Measurements from ENCODE around the gene TMEM170B. TPM values are rescaled to one million over a fixed set of nuclear protein-coding genes. Genes with fewer than 3 reads are reported as not detected.

Gene TMEM170B, protein sequence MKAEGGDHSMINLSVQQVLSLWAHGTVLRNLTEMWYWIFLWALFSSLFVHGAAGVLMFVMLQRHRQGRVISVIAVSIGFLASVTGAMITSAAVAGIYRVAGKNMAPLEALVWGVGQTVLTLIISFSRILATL
- total RNA-seq (2021) (3.5 to 5.4 TPM (median 5.2 TPM) in 3 replicates), Bru-seq, nascent RNA (percentile 70 among the genes with signal in this experiment)
- long read RNA-seq, experiment 1, full-length matches to known transcripts = 32 of 48 reads
- long read RNA-seq, experiment 1, partial matches to known transcripts = 0 of 48 reads
- long read RNA-seq, experiment 1, other reads (novel, unspliced or antisense) = 16 of 48 reads
- long read RNA-seq, experiment 2, full-length matches to known transcripts = 8 of 18 reads
- long read RNA-seq, experiment 2, partial matches to known transcripts = 0 of 18 reads
- long read RNA-seq, experiment 2, other reads (novel, unspliced or antisense) = 10 of 18 reads
- long read RNA-seq, experiment 3 = 0 reads

DNA sequence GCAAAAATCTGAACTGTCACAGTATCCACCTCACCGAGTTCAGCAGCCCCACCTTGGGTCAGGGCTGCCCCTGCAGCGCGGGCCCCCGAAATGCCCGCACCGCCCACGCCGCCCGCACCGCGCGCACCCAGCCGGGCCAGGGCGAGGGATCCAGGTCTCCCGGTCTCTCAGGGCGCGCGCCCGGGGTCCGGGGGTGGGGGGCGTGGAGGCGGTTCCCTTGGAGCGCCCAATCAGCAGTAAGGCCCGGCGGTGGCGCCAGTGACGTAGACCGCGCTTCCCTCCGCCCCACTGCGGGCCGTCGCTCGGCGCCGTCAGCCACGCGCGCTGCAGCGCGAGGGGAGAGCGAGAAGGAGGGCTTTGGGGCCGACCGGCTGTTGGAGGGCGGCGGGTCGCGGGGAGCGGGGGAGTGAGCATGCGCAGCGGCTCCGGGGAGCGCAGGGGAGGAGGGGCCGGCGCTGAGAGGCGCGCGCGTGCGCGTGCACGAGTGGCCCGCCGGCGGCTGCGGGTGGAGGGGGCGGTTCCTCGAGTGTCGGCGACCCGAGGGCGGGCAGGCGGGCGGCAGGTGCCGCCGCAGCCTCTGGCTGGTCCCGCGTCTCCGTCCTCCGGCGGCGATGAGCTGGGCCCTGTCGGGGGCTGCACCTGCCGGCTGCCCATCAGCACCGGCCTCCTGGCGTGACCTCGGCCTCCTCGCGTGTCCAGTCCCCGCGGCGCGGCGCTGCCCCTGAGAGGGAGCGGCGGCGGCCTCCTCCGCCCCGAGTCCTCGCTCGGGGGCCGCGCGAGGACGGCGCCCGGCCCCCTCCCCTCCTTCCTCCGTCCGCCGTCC is at the start of gene TMEM170B:
Gene TMEM170B, plus strand, starts transcription at position 521 of the 823 bp plus-strand sequence. CDS start 529 bp downstream, outside the sequence.
- ChIA-PET POLR2A (interaction anchor here (0.7 kb wide), 1 partner anchor 390 kb away, joined by 3 read pairs; no protein-coding TSS in a partner anchor), CTCF (interaction anchor here (0.6 to 1.0 kb wide), 2 partner anchors 41 to 583 kb away, joined by 3 to 4 read pairs; no protein-coding TSS in a partner anchor)
- peaks cover 18% of the 10 kb centered on the region for H3K4me1 Mint-ChIP-seq
- no peak for TF ChIP-seq IRF2 (CRISPR knock-in tag; IDR thresholded peaks at IDR 0.05; ENCODE audit: borderline replicate concordance, low read depth)
- TF ChIP-seq, protein P1, sequence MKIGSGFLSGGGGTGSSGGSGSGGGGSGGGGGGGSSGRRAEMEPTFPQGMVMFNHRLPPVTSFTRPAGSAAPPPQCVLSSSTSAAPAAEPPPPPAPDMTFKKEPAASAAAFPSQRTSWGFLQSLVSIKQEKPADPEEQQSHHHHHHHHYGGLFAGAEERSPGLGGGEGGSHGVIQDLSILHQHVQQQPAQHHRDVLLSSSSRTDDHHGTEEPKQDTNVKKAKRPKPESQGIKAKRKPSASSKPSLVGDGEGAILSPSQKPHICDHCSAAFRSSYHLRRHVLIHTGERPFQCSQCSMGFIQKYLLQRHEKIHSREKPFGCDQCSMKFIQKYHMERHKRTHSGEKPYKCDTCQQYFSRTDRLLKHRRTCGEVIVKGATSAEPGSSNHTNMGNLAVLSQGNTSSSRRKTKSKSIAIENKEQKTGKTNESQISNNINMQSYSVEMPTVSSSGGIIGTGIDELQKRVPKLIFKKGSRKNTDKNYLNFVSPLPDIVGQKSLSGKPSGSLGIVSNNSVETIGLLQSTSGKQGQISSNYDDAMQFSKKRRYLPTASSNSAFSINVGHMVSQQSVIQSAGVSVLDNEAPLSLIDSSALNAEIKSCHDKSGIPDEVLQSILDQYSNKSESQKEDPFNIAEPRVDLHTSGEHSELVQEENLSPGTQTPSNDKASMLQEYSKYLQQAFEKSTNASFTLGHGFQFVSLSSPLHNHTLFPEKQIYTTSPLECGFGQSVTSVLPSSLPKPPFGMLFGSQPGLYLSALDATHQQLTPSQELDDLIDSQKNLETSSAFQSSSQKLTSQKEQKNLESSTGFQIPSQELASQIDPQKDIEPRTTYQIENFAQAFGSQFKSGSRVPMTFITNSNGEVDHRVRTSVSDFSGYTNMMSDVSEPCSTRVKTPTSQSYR (CRISPR knock-in tag; IDR thresholded peaks at IDR 0.05) = 0 out of 2 replicates have a peak, but pooled peaks have one; percentile 34
- TF ChIP-seq, protein P2, sequence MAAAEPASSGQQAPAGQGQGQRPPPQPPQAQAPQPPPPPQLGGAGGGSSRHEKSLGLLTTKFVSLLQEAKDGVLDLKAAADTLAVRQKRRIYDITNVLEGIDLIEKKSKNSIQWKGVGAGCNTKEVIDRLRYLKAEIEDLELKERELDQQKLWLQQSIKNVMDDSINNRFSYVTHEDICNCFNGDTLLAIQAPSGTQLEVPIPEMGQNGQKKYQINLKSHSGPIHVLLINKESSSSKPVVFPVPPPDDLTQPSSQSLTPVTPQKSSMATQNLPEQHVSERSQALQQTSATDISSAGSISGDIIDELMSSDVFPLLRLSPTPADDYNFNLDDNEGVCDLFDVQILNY (CRISPR knock-in tag; IDR thresholded peaks at IDR 0.05) = peak; percentile 82
- TF ChIP-seq, protein P3, sequence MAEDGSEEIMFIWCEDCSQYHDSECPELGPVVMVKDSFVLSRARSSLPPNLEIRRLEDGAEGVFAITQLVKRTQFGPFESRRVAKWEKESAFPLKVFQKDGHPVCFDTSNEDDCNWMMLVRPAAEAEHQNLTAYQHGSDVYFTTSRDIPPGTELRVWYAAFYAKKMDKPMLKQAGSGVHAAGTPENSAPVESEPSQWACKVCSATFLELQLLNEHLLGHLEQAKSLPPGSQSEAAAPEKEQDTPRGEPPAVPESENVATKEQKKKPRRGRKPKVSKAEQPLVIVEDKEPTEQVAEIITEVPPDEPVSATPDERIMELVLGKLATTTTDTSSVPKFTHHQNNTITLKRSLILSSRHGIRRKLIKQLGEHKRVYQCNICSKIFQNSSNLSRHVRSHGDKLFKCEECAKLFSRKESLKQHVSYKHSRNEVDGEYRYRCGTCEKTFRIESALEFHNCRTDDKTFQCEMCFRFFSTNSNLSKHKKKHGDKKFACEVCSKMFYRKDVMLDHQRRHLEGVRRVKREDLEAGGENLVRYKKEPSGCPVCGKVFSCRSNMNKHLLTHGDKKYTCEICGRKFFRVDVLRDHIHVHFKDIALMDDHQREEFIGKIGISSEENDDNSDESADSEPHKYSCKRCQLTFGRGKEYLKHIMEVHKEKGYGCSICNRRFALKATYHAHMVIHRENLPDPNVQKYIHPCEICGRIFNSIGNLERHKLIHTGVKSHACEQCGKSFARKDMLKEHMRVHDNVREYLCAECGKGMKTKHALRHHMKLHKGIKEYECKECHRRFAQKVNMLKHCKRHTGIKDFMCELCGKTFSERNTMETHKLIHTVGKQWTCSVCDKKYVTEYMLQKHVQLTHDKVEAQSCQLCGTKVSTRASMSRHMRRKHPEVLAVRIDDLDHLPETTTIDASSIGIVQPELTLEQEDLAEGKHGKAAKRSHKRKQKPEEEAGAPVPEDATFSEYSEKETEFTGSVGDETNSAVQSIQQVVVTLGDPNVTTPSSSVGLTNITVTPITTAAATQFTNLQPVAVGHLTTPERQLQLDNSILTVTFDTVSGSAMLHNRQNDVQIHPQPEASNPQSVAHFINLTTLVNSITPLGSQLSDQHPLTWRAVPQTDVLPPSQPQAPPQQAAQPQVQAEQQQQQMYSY (CRISPR knock-in tag; IDR thresholded peaks at IDR 0.05) = no peak
- TF ChIP-seq ETV6 (CRISPR knock-in tag; IDR thresholded peaks at IDR 0.05) = no peak
- TF ChIP-seq, protein P4, sequence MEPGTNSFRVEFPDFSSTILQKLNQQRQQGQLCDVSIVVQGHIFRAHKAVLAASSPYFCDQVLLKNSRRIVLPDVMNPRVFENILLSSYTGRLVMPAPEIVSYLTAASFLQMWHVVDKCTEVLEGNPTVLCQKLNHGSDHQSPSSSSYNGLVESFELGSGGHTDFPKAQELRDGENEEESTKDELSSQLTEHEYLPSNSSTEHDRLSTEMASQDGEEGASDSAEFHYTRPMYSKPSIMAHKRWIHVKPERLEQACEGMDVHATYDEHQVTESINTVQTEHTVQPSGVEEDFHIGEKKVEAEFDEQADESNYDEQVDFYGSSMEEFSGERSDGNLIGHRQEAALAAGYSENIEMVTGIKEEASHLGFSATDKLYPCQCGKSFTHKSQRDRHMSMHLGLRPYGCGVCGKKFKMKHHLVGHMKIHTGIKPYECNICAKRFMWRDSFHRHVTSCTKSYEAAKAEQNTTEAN (CRISPR knock-in tag; IDR thresholded peaks at IDR 0.05) = no peak; the same call in 1 of the 2 replicates
- TF ChIP-seq, protein P5, sequence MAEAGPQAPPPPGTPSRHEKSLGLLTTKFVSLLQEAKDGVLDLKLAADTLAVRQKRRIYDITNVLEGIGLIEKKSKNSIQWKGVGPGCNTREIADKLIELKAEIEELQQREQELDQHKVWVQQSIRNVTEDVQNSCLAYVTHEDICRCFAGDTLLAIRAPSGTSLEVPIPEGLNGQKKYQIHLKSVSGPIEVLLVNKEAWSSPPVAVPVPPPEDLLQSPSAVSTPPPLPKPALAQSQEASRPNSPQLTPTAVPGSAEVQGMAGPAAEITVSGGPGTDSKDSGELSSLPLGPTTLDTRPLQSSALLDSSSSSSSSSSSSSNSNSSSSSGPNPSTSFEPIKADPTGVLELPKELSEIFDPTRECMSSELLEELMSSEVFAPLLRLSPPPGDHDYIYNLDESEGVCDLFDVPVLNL (CRISPR knock-in tag; IDR thresholded peaks at IDR 0.05; ENCODE audit: borderline replicate concordance, low read depth) = no peak
- TF ChIP-seq ELF4 (CRISPR knock-in tag; IDR thresholded peaks at IDR 0.05; ENCODE audit: low read depth) = no peak
- TF ChIP-seq, protein P6, sequence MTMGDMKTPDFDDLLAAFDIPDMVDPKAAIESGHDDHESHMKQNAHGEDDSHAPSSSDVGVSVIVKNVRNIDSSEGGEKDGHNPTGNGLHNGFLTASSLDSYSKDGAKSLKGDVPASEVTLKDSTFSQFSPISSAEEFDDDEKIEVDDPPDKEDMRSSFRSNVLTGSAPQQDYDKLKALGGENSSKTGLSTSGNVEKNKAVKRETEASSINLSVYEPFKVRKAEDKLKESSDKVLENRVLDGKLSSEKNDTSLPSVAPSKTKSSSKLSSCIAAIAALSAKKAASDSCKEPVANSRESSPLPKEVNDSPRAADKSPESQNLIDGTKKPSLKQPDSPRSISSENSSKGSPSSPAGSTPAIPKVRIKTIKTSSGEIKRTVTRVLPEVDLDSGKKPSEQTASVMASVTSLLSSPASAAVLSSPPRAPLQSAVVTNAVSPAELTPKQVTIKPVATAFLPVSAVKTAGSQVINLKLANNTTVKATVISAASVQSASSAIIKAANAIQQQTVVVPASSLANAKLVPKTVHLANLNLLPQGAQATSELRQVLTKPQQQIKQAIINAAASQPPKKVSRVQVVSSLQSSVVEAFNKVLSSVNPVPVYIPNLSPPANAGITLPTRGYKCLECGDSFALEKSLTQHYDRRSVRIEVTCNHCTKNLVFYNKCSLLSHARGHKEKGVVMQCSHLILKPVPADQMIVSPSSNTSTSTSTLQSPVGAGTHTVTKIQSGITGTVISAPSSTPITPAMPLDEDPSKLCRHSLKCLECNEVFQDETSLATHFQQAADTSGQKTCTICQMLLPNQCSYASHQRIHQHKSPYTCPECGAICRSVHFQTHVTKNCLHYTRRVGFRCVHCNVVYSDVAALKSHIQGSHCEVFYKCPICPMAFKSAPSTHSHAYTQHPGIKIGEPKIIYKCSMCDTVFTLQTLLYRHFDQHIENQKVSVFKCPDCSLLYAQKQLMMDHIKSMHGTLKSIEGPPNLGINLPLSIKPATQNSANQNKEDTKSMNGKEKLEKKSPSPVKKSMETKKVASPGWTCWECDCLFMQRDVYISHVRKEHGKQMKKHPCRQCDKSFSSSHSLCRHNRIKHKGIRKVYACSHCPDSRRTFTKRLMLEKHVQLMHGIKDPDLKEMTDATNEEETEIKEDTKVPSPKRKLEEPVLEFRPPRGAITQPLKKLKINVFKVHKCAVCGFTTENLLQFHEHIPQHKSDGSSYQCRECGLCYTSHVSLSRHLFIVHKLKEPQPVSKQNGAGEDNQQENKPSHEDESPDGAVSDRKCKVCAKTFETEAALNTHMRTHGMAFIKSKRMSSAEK (CRISPR knock-in tag; IDR thresholded peaks at IDR 0.05; ENCODE audit: borderline replicate concordance) = no peak
- 0 out of 2 replicates have a peak, but pooled peaks have one; percentile 39 for TF ChIP-seq ESRRA (CRISPR knock-in tag; IDR thresholded peaks at IDR 0.05; ENCODE audit: borderline replicate concordance)
- TF ChIP-seq SP1 (CRISPR knock-in tag; conservative IDR thresholded peaks at IDR 0.05) = peak; percentile 91
- TF ChIP-seq, protein P7, sequence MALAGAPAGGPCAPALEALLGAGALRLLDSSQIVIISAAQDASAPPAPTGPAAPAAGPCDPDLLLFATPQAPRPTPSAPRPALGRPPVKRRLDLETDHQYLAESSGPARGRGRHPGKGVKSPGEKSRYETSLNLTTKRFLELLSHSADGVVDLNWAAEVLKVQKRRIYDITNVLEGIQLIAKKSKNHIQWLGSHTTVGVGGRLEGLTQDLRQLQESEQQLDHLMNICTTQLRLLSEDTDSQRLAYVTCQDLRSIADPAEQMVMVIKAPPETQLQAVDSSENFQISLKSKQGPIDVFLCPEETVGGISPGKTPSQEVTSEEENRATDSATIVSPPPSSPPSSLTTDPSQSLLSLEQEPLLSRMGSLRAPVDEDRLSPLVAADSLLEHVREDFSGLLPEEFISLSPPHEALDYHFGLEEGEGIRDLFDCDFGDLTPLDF (CRISPR knock-in tag; IDR thresholded peaks at IDR 0.05) = 0 out of 2 replicates have a peak, but pooled peaks have one; percentile 48
- TF ChIP-seq NFATC4 (CRISPR knock-in tag; IDR thresholded peaks at IDR 0.05) = no peak
- TF ChIP-seq, protein P8, sequence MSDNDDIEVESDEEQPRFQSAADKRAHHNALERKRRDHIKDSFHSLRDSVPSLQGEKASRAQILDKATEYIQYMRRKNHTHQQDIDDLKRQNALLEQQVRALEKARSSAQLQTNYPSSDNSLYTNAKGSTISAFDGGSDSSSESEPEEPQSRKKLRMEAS (CRISPR knock-in tag; IDR thresholded peaks at IDR 0.05) = no peak; the same call in 1 of the 2 replicates
- no peak for TF ChIP-seq ZNF416 (CRISPR knock-in tag; IDR thresholded peaks at IDR 0.05)
- TF ChIP-seq CBFB (CRISPR knock-in tag; IDR thresholded peaks at IDR 0.05; ENCODE audit: low read depth) = no peak

More for the DNA sequence above, at the start of gene TMEM170B:
- ATAC-seq (peak; percentile 91), DNase-seq (ENCODE audit: low spot score) (peak; percentile 85)
- no peak within 1 kb of the TSS for H3K27ac Mint-ChIP-seq
- no peaks in the 10 kb centered on the region for H3K36me3 Mint-ChIP-seq
- H3K9me3 Mint-ChIP-seq = no peaks in the 10 kb centered on the region
- H3K4me3 Mint-ChIP-seq = peak within 1 kb of the TSS; percentile 76
- peaks cover 20% of the 10 kb centered on the region for H3K27me3 Mint-ChIP-seq (ENCODE audit: low read depth)
